GM12878 (cell line): Measurements from ENCODE around the gene NOB1. TPM values are rescaled to one million over a fixed set of nuclear protein-coding genes. Genes with fewer than 3 reads are reported as not detected.

Source experiments
- ATAC-seq: fragments of 200-7000 bp; cut with Tn5 transposase; 3 replicates; pipeline ENCODE4 v1.9.1; 2020; ENCODE audit warnings: mild to moderate bottlenecking, moderate library complexity
- BruUV-seq: library from RNA; stranded (reverse); fragments of 400-500 nt; replicated peaks from 2 replicates; lab custom pipeline; 2021; lab: Mats Ljungman, UMichigan
- CTCF ChIA-PET: fragments of 300-600 bp; sonication (Branson Sonifier 250); formaldehyde crosslinking; extraction: SDS; loops from one replicate; lab custom pipeline; 2021; ENCODE audit warnings: inconsistent platforms; lab: Yijun Ruan, JAX
- POLR2A ChIA-PET: fragments of 350-600 bp; formaldehyde crosslinking; extraction: SDS; loops from one replicate; lab custom pipeline; 2021; ENCODE audit warnings: inconsistent platforms; lab: Charles Lee
- RAD21 ChIA-PET: fragments of 300-600 bp; sonication (Branson Sonifier 250); formaldehyde crosslinking; loops from one replicate; lab custom pipeline; 2023; ENCODE audit warnings: antibody characterized with exemption; ENCODE audit not compliant: unreplicated experiment; lab: Charles Lee
- SMC1A ChIA-PET: fragments of 300-600 bp; sonication (Branson Sonifier 250); formaldehyde crosslinking; loops from one replicate; lab custom pipeline; 2023; ENCODE audit not compliant: unreplicated experiment, uncharacterized antibody; lab: Charles Lee
- DNase-seq: peaks from one replicate; pipeline ENCODE4 v3.0.0-alpha.2; 2011; ENCODE audit warnings: low read depth, low spot score
- FAIRE-seq: peaks from 3 replicates; lab custom pipeline; 2011; peaks lifted over from hg19 to GRCh38; lab: Jason Lieb, UNC
- H2AFZ ChIP-seq: 2 replicates; pipeline ENCODE4 v1.6.0; 2011; ENCODE audit warnings: low read depth, low read length, control low read depth; ENCODE audit not compliant: control insufficient read depth
- H3K27ac ChIP-seq: 2 replicates; pipeline ENCODE4 v1.5.1; 2011; ENCODE audit warnings: control low read depth; ENCODE audit not compliant: control insufficient read depth, insufficient read depth
- H3K27me3 ChIP-seq, 2 experiments: replicated peaks in 1 of 2; 2 replicates each; pipeline versions ENCODE4 v1.6.0 to v1.6.1; 2011; ENCODE audit warnings: low read length in 1 of 2; ENCODE audit not compliant: control insufficient read depth in 2 of 2, insufficient read depth in 2 of 2
- H3K36me3 ChIP-seq, 2 experiments: 2 replicates each; pipeline ENCODE4 v1.5.1; 2011; ENCODE audit warnings: low read length in 1 of 2; ENCODE audit not compliant: control insufficient read depth in 2 of 2, insufficient read depth in 2 of 2
- H3K4me1 ChIP-seq: 2 replicates; pipeline ENCODE4 v1.6.1; 2011; ENCODE audit warnings: mild to moderate bottlenecking, low read length, moderate library complexity, mixed read lengths; ENCODE audit not compliant: control insufficient read depth, insufficient read depth
- H3K4me2 ChIP-seq: 2 replicates; pipeline ENCODE4 v1.6.0; 2011; ENCODE audit warnings: control low read depth; ENCODE audit not compliant: control insufficient read depth, insufficient read depth
- H3K4me3 ChIP-seq: fragments of 200-600 bp; sonication (generic); 2 replicates; pipeline ENCODE4 v1.5.1; 2016
- H3K79me2 ChIP-seq: 2 replicates; pipeline ENCODE4 v1.6.0; 2011; ENCODE audit warnings: low read length; ENCODE audit not compliant: control insufficient read depth, insufficient read depth
- H3K9ac ChIP-seq: 2 replicates; pipeline ENCODE4 v1.8.0; 2011; ENCODE audit warnings: low read length, control low read depth, mixed read lengths; ENCODE audit not compliant: control insufficient read depth, insufficient read depth
- H3K9me3 ChIP-seq: replicated peaks from 3 replicates; pipeline ENCODE4 v1.5.1; 2011; ENCODE audit warnings: mild to moderate bottlenecking, low read length; ENCODE audit not compliant: control insufficient read depth, insufficient read depth
- H4K20me1 ChIP-seq: 2 replicates; pipeline ENCODE4 v1.6.0; 2011; ENCODE audit not compliant: control insufficient read depth, insufficient read depth
- BCL11A ChIP-seq: IDR thresholded peaks from 2 replicates; pipeline ENCODE4 v1.6.1; 2011; ENCODE audit warnings: low read depth, low read length
- BMI1 ChIP-seq: fragments of 450-650 bp; IDR thresholded peaks from 2 replicates; pipeline ENCODE4 v1.6.1; 2016; ENCODE audit warnings: mild to moderate bottlenecking, moderate library complexity, borderline replicate concordance
- CHD2 ChIP-seq: IDR thresholded peaks from 2 replicates; pipeline ENCODE4 v1.6.1; 2011; ENCODE audit warnings: low read depth, low read length, improper control_type of control experiment, borderline replicate concordance
- CTCF ChIP-seq, 3 experiments: IDR thresholded peaks in 2 of 3; conservative IDR thresholded peaks in 1 of 3; 2 replicates each; pipeline ENCODE4 v1.5.1; 2011; ENCODE audit warnings: low read depth in 3 of 3, low read length in 3 of 3, mild to moderate bottlenecking in 3 of 3, control low read depth in 2 of 3, moderate library complexity in 2 of 3, inconsistent platforms in 1 of 3, mixed read lengths in 1 of 3; ENCODE audit not compliant: control insufficient read depth in 2 of 3, insufficient read depth in 1 of 3; ENCODE audit errors: extremely low read depth in 1 of 3
- EED ChIP-seq: sonication (generic); IDR thresholded peaks from 2 replicates; pipeline ENCODE4 v1.6.1; 2016; ENCODE audit warnings: antibody characterized with exemption, low read depth
- HDAC6 ChIP-seq: fragments of 200-600 bp; sonication (generic); IDR thresholded peaks from one replicate; pipeline ENCODE4 v1.8.0; 2017; ENCODE audit warnings: antibody characterized with exemption; ENCODE audit not compliant: unreplicated experiment
- HDGF ChIP-seq: fragments of 450-650 bp; IDR thresholded peaks from 2 replicates; pipeline ENCODE4 v1.6.1; 2016; ENCODE audit warnings: antibody characterized with exemption
- HSF1 ChIP-seq: fragments of 150-350 bp; IDR thresholded peaks from 2 replicates; pipeline ENCODE4 v1.6.1; 2014; ENCODE audit warnings: mild to moderate bottlenecking, low read depth, low read length
- POLR2AphosphoS5 ChIP-seq: IDR thresholded peaks from 2 replicates; pipeline ENCODE4 v1.6.1; 2011; ENCODE audit warnings: mild to moderate bottlenecking, low read length, inconsistent platforms
- RAD21 ChIP-seq: IDR thresholded peaks from 2 replicates; pipeline ENCODE4 v1.6.1; 2011; ENCODE audit warnings: mild to moderate bottlenecking, low read depth, low read length, moderate library complexity; ENCODE audit not compliant: insufficient read depth
- SMAD1 ChIP-seq: fragments of 450-650 bp; IDR thresholded peaks from 2 replicates; pipeline ENCODE4 v1.6.1; 2018; ENCODE audit warnings: mild to moderate bottlenecking, low read depth; ENCODE audit not compliant: partially characterized antibody
- SUPT20H ChIP-seq: IDR thresholded peaks from 2 replicates; pipeline ENCODE4 v1.6.1; 2011; ENCODE audit warnings: low read depth, mild to moderate bottlenecking, low read length, moderate library complexity, borderline replicate concordance; ENCODE audit not compliant: control insufficient read depth
- TCF7 ChIP-seq: IDR thresholded peaks from 2 replicates; pipeline ENCODE4 v1.6.1; 2014; ENCODE audit warnings: antibody characterized with exemption, borderline replicate concordance
- YY1 ChIP-seq: IDR thresholded peaks from 2 replicates; pipeline ENCODE4 v1.6.1; 2011; ENCODE audit warnings: low read depth, mild to moderate bottlenecking, low read length
- ZBTB40 ChIP-seq: fragments of 450-650 bp; IDR thresholded peaks from 2 replicates; pipeline ENCODE4 v1.6.1; 2016; ENCODE audit warnings: mild to moderate bottlenecking, moderate library complexity, borderline replicate concordance
- WGBS: methylation state at CpG from one replicate; pipeline ENCODE4 v1.1.6; 2016; ENCODE audit warnings: low lambda C conversion rate; ENCODE audit not compliant: insufficient replicate concordance, insufficient coverage; ENCODE audit errors: missing lambda C conversion rate; 5-methylcytosine and 5-hydroxymethylcytosine counted together
- in situ Hi-C: fragments of 300-500 bp; cut with MboI; formaldehyde crosslinking; loops from 9 replicates; pipeline ENCODE4 v1.14.3; 2018; ENCODE audit warnings: mixed read lengths
- intact Hi-C: fragments of 100-400 bp; cut with micrococcal nuclease; formaldehyde crosslinking; loops from one replicate; pipeline ENCODE4 v1.14.2; 2022; ENCODE audit not compliant: unreplicated experiment
- polyA plus RNA-seq, 11 experiments: library from polyadenylated mRNA; depleted of rRNA in 4 of 11; unstranded in 6 of 11; stranded (reverse) in 5 of 11; fragments of >200 nt; fragmentation: Nextera tagmentation in 4 of 11; fragmentation: Illumina TruSeq in 1 of 11; extraction: Ambion mirVana in 4 of 11; extraction: Trizol in 1 of 11; gene quantifications; 1 replicate in 1 of 11; 2 replicates in 10 of 11; pipeline versions ENCODE4 v1.2.1 to v1.2.3, GENCODE V29; 2011 to 2016; ENCODE audit warnings: inconsistent platforms in 2 of 11, missing spikeins in 2 of 11, low read depth in 1 of 11
- total RNA-seq, 4 experiments: library from RNA; depleted of rRNA in 3 of 4; stranded (reverse); fragments of >200 nt in 3 of 4; fragmentation: Illumina TruSeq in 1 of 4; extraction: Trizol in 1 of 4; gene quantifications; 2 replicates each; pipeline versions ENCODE4 v1.2.1 to v1.2.3, GENCODE V29; 2013 to 2021

NOB1 gene
- total and polyA plus RNA-seq, 10 of the 15 experiments (the other 5 are each of a cell fraction or from before 2014, with no cell fraction given): 31.1 to 117 (median 78.0) TPM

- H2AFZ ChIP-seq: no peak overlapping the region
- intact Hi-C loops: loop anchor here (1.0 to 5.0 kb wide), 2 partner anchors 45 to 223 kb away; partner anchors contain the start of gene NOB1
- in situ Hi-C loops: no loop called here
- no peaks in the 10 kb centered on the region for H3K9me3 ChIP-seq
- H3K9ac ChIP-seq: no peak overlapping the region
- ATAC-seq: peak; percentile 83
- no peaks in the 10 kb centered on the region for H3K79me2 ChIP-seq
- no peak overlapping the region for H3K4me3 ChIP-seq
- SMC1A ChIA-PET: interaction anchor here (0.6 to 4.0 kb wide), 12 partner anchors 14 to 313 kb away, joined by 3 to 34 read pairs (median 3); partner anchors contain the start of gene NOB1
- H3K36me3 ChIP-seq: peaks cover 0 to 1% of the 10 kb centered on the region in 2 experiments; a peak in 2 of 4 replicates
- H4K20me1 ChIP-seq: no peaks in the 10 kb centered on the region
- POLR2A ChIA-PET: interaction anchor here (0.6 kb wide), 1 partner anchor 12 kb away, joined by 4 read pairs; no protein-coding TSS in a partner anchor
- peak; percentile 89 for FAIRE-seq
- H3K4me1 ChIP-seq: no peaks in the 10 kb centered on the region
- WGBS: 39% methylated on average over 5 of the region's 5 CpGs
- RAD21 ChIA-PET: interaction anchor here (0.8 to 3.0 kb wide), 7 partner anchors 15 to 221 kb away, joined by 3 to 32 read pairs (median 3); partner anchors contain the start of gene NOB1
- peak; percentile 15 for DNase-seq
- H3K27ac ChIP-seq: no peak overlapping the region
- H3K4me2 ChIP-seq: no peak overlapping the region
- no TSS peak for BruUV-seq
- CTCF ChIA-PET: interaction anchor here (0.7 to 7.6 kb wide), 20 partner anchors 10 to 601 kb away, joined by 3 to 95 read pairs (median 4); partner anchors contain the start of genes NOB1 and NQO1
- H3K27me3 ChIP-seq: no peaks in the 10 kb centered on the region
- TF ChIP-seq SUPT20H (no peak), EED (no peak), HDAC6 (no peak), TCF7 (no peak), RAD21 (peak; percentile 73), CHD2 (no peak), BMI1 (no peak), CTCF (IDR thresholded peaks at IDR 0.05 in 2 of 3, conservative IDR thresholded peaks at IDR 0.05 in 1 of 3; ENCODE audit: control insufficient read depth in 2 of 3, extremely low read depth in 1 of 3, insufficient read depth in 1 of 3, low read depth in 3 of 3, low read length in 3 of 3) (peak; percentile 43 to 74 (median 64); a peak in 5 of 6 replicates), YY1 (no peak), HDGF (no peak), HSF1 (no peak), ZBTB40 (no peak), SMAD1 (no peak), BCL11A (no peak), POLR2AphosphoS5 (no peak)
Observed at GRCh38 chr16:69709456-69710084, 45.2 kb downstream of the NOB1 start.
